Suprapubic skin (tissue), 4 donors: ENCODE data around the gene ANAPC13. TPM values are rescaled to one million over a fixed set of nuclear protein-coding genes. Genes with fewer than 3 reads are reported as not detected.

Experiments
- DNase-seq, 2 donors: peaks; one replicate each; pipeline ENCODE4 v3.0.0-alpha.2; 2019; ENCODE audit warnings: low spot score in 2 of 2
- H3K27ac ChIP-seq: fragments of 200-600 bp; sonication (generic); one replicate; pipeline ENCODE4 v1.5.1; 2019
- H3K27me3 ChIP-seq: fragments of 200-600 bp; sonication (generic); one replicate; pipeline ENCODE4 v1.5.1; 2019
- H3K36me3 ChIP-seq: fragments of 200-600 bp; sonication (generic); one replicate; pipeline ENCODE4 v1.5.1; 2019
- H3K4me1 ChIP-seq: fragments of 200-600 bp; sonication (generic); one replicate; pipeline ENCODE4 v1.5.1; 2019
- H3K4me3 ChIP-seq: fragments of 200-600 bp; sonication (generic); one replicate; pipeline ENCODE4 v1.5.1; 2019; ENCODE audit warnings: mild to moderate bottlenecking
- H3K9me3 ChIP-seq: fragments of 200-600 bp; sonication (generic); one replicate; pipeline ENCODE4 v1.5.1; 2019
- EP300 ChIP-seq: sonication (generic); formaldehyde crosslinking; IDR thresholded peaks from one replicate; pipeline ENCODE4 v1.6.1; 2017; ENCODE audit warnings: antibody characterized with exemption
- POLR2A ChIP-seq, 2 donors: fragments of 450-650 bp; IDR thresholded peaks; one replicate each; pipeline ENCODE4 v1.6.1; 2017; ENCODE audit warnings: antibody characterized with exemption in 2 of 2, mild to moderate bottlenecking in 2 of 2, moderate library complexity in 2 of 2
- POLR2AphosphoS5 ChIP-seq, 3 donors: sonication (generic); formaldehyde crosslinking; IDR thresholded peaks; one replicate each; pipeline ENCODE4 v1.6.1; 2017; ENCODE audit warnings: antibody characterized with exemption in 3 of 3
- WGBS: methylation state at CpG from one replicate; pipeline ENCODE4 v1.1.5; 2018; 5-methylcytosine and 5-hydroxymethylcytosine counted together
- total RNA-seq, 4 donors: library from RNA; depleted of rRNA; stranded (reverse); fragments of >200 nt; gene quantifications; one replicate each; pipeline ENCODE4 v1.1.0, GENCODE V29; 2016
- TF ChIP-seq, protein P1 (sequence below), 2 donors: fragments of 200-600 bp in 1 of 2; fragments of 450-650 bp in 1 of 2; sonication (generic) in 1 of 2; IDR thresholded peaks; one replicate each; pipeline ENCODE4 v1.5.1; 2016 to 2019; ENCODE audit warnings: antibody characterized with exemption in 2 of 2, mild to moderate bottlenecking in 1 of 2, moderate library complexity in 1 of 2

ANAPC13 gene
- total RNA-seq, 4 donors from 2014 or later: 20.8 to 51.2 (median 46.0) TPM

DNA sequence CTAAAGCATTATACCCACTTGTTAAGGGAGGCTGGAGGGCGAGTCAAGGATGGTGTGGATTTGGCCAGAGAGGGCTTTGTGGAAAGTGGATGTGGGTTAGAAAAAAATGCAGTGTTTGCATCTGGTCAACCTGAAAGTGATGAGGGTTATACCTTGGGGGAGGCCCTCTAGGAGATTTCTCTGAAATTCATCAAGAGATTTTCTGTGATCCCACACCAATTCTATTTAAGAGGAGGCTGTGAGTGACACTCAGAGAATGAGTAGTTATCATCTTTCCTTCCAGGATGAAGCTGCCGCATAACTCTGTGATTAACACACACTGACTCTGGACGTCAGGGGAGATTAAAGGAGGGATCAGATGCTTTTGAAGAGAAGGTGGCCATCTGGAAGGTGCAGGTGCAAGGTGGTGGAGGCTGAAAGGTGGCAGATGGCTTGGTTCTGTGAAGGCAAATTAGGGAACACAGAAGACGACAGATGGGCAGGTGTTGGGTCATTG, 54.8 kb downstream of the ANAPC13 start:
- no peak overlapping the region for H3K27ac ChIP-seq
- no peak overlapping the region for H3K4me3 ChIP-seq
- H3K27me3 ChIP-seq: no peaks in the 10 kb centered on the region
- WGBS: 81% methylated on average over 4 of the region's 4 CpGs
- H3K9me3 ChIP-seq: no peaks in the 10 kb centered on the region
- no peak for DNase-seq
- no peaks in the 10 kb centered on the region for H3K36me3 ChIP-seq
- no peaks in the 10 kb centered on the region for H3K4me1 ChIP-seq
- TF ChIP-seq POLR2A (IDR thresholded peaks at IDR 0.05): no peak
- TF ChIP-seq, protein P1, sequence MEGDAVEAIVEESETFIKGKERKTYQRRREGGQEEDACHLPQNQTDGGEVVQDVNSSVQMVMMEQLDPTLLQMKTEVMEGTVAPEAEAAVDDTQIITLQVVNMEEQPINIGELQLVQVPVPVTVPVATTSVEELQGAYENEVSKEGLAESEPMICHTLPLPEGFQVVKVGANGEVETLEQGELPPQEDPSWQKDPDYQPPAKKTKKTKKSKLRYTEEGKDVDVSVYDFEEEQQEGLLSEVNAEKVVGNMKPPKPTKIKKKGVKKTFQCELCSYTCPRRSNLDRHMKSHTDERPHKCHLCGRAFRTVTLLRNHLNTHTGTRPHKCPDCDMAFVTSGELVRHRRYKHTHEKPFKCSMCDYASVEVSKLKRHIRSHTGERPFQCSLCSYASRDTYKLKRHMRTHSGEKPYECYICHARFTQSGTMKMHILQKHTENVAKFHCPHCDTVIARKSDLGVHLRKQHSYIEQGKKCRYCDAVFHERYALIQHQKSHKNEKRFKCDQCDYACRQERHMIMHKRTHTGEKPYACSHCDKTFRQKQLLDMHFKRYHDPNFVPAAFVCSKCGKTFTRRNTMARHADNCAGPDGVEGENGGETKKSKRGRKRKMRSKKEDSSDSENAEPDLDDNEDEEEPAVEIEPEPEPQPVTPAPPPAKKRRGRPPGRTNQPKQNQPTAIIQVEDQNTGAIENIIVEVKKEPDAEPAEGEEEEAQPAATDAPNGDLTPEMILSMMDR (IDR thresholded peaks at IDR 0.05): no peak
- TF ChIP-seq POLR2AphosphoS5 (IDR thresholded peaks at IDR 0.05): no peak
- TF ChIP-seq EP300: no peak

DNA sequence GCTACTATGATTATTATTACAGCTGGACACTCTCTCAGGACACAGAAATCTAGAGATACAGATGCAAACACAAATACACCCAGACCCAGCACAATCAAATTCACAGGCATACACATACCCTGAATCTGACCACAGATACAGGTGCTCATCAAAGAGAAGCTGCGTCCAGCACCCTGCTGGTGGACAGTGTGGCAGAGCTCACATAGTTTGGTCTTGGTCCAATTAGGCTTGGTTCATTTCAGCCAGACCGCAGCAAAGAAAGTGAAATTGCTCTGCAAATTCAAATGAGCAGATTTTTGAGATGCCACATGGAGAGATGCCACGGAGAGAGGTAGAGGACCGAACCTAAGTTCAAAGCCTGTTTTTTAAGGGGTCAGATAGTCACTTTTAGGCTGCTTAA, 55.6 kb downstream of the ANAPC13 start:
- DNase-seq: no peak
- H3K9me3 ChIP-seq: no peaks in the 10 kb centered on the region
- H3K27me3 ChIP-seq: no peaks in the 10 kb centered on the region
- no peaks in the 10 kb centered on the region for H3K36me3 ChIP-seq
- TF ChIP-seq POLR2A (IDR thresholded peaks at IDR 0.05): no peak
- no peak for TF ChIP-seq POLR2AphosphoS5 (IDR thresholded peaks at IDR 0.05)
- TF ChIP-seq, protein P1 (IDR thresholded peaks at IDR 0.05): no peak
- no peak for TF ChIP-seq EP300
- no peak overlapping the region for H3K4me3 ChIP-seq
- H3K4me1 ChIP-seq: no peaks in the 10 kb centered on the region
- H3K27ac ChIP-seq: no peak overlapping the region
- WGBS: 76% methylated on average over 4 of the region's 4 CpGs

DNA sequence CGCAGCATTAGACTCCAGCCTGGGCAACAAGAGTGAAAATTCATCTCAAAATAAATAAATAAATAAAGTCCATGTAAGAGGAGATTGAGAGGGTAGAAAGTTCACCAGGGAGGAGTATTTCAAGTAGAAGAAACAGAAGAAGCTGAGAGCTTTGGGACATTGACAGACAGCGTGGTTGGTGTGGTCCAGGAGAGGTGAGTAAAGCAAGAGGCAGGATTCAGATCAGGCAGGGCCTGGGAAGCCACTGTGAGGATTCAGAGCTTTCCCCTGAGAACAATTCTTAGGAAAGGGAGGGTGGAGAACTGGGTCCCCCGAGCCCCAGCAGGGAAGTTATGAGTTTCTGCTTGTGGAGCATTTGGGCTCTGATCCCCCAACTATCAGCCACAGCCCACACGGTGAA, 57.4 kb downstream of the ANAPC13 start:
- Histone ChIP-seq H3K36me3 (no peaks in the 10 kb centered on the region), H3K27me3 (no peaks in the 10 kb centered on the region), H3K27ac (no peak overlapping the region), H3K9me3 (no peaks in the 10 kb centered on the region), H3K4me3 (no peak overlapping the region), H3K4me1 (no peaks in the 10 kb centered on the region)
- WGBS: 85% methylated on average over 4 of the region's 4 CpGs
- no peak for TF ChIP-seq EP300
- TF ChIP-seq POLR2A (IDR thresholded peaks at IDR 0.05): no peak
- TF ChIP-seq, protein P1 (IDR thresholded peaks at IDR 0.05): no peak
- TF ChIP-seq POLR2AphosphoS5 (IDR thresholded peaks at IDR 0.05): no peak
- no peak for DNase-seq

Other genes starting within 250 kb of the ANAPC13 start
- gene RYK, start 235.1 kb downstream of the ANAPC13 start, total RNA-seq: 100 to 1,000 TPM in 1 of 4 donors, 10 to 100 TPM in 3; 65.5 to 214 (median 80.1) TPM
- 100 to 1,000 TPM in 2 of 4 donors, 10 to 100 TPM in 2; 80.4 to 118 (median 95.8) TPM for gene AMOTL2, start 111.5 kb downstream of the ANAPC13 start, total RNA-seq
- gene CEP63, start 72 bp upstream of the ANAPC13 start, total RNA-seq: 10 to 100 TPM; 14.1 to 20.8 (median 16.5) TPM
- 10 to 100 TPM; 41.9 to 99.8 (median 53.9) TPM for gene KY, start 165.0 kb upstream of the ANAPC13 start, total RNA-seq